ENCODE measurements around the gene SLC22A4. TPM values are rescaled to one million over a fixed set of nuclear protein-coding genes. Genes with fewer than 3 reads are reported as not detected.

Gene SLC22A4
- total and polyA plus RNA-seq, 2 of the 8 experiments (the other 6 are each of a cell fraction or from before 2014, with no cell fraction given) = 0.45 to 0.60 TPM

DNA sequence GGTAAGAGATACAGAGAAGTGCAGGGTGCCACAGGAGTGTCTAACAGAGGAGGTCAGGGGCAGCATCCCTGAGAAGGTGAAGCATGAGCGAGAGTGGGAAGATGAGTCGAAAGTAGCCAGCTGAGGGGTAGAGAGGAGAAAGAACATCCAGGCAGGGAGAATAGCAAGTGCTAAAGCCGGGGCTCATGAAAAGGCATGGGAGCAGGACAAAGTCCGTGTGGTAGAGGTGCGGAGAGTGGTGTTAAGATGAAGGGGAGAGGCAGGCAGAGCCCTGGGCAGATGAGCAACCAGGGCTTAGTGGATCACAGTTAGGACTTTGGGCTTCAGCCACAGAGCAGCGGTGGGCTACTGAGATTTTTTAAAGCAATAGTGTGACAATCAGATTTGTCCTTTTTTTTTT, 85.9 kb downstream of the SLC22A4 start:
- H3K56ac ChIP-seq (replicated peaks; ENCODE audit: insufficient read length, low read depth, low read length) = no peak overlapping the region
- no peak overlapping the region for H4K91ac ChIP-seq (replicated peaks; ENCODE audit: insufficient read length, low read length)
- H3K23me2 ChIP-seq (ENCODE audit: low read depth, low read length) = no peaks in the 10 kb centered on the region
- H3K4ac ChIP-seq (replicated peaks; ENCODE audit: insufficient read length, low read depth, low read length) = no peak overlapping the region
- WGBS, 2 experiments (ENCODE audit: extremely low coverage in 1 of 2, insufficient coverage in 1 of 2, insufficient read length in 1 of 2, insufficient replicate concordance in 2 of 2, low coverage in 1 of 2, low lambda C conversion rate in 2 of 2, missing lambda C conversion rate in 1 of 2) = 86% methylated on average over 6 of the region's 6 CpGs; no CpG with 5 or more reads in 1 of the 2 experiments
- H2BK15ac ChIP-seq (ENCODE audit: low read length) = no peak overlapping the region
- TF ChIP-seq SP2 (IDR thresholded peaks at IDR 0.05; ENCODE audit: low read length) (no peak), TBP (IDR thresholded peaks at IDR 0.05; ENCODE audit: low read depth, low read length) (no peak), SRF (IDR thresholded peaks at IDR 0.05; ENCODE audit: low read depth, low read length) (no peak)
- H3K14ac ChIP-seq (ENCODE audit: insufficient read length) = no peak overlapping the region
- no peaks in the 10 kb centered on the region; a peak in 1 of 8 replicates for H3K36me3 ChIP-seq (ENCODE audit: control insufficient read depth in 2 of 4, insufficient read depth in 4 of 4, low read length in 3 of 4)
- H3K4me1 ChIP-seq (replicated peaks in 1 of 4; ENCODE audit: control insufficient read depth in 3 of 4, insufficient read depth in 4 of 4, low read length in 3 of 4) = no peaks in the 10 kb centered on the region
- no peak overlapping the region for H4K8ac ChIP-seq (ENCODE audit: extremely low read depth, insufficient read depth, low read length)
- H2BK12ac ChIP-seq (ENCODE audit: low read depth, low read length) = no peak overlapping the region
- no peaks in the 10 kb centered on the region for H3K27me3 ChIP-seq (replicated peaks in 1 of 4; ENCODE audit: control insufficient read depth in 3 of 4, extremely low read depth in 1 of 4, insufficient read depth in 3 of 4, low read length in 3 of 4)
- FAIRE-seq (no peak), DNase-seq (ENCODE audit: low read depth in 1 of 2, low spot score in 2 of 2) (no peak)
- H3K18ac ChIP-seq (ENCODE audit: extremely low read depth, low read length) = no peak overlapping the region
- no peak overlapping the region for H3K4me3 ChIP-seq (ENCODE audit: extremely low read depth in 1 of 4, insufficient read depth in 2 of 4, low read depth in 3 of 4, low read length in 4 of 4)
- no peaks in the 10 kb centered on the region for H3K9me3 ChIP-seq (ENCODE audit: insufficient read depth in 2 of 2, low read depth in 1 of 2, low read length in 1 of 2)
- ChIA-PET CTCF (ENCODE audit: partially characterized antibody) (interaction anchor here (1.1 to 3.5 kb wide), 2 partner anchors 108 to 200 kb away, joined by 4 to 12 read pairs; no protein-coding TSS in a partner anchor), POLR2A (ENCODE audit: partially characterized antibody) (no interaction called here)
- no peak overlapping the region for H2BK5ac ChIP-seq (ENCODE audit: low read depth, low read length)
- H3K23ac ChIP-seq (ENCODE audit: insufficient read length) = no peak overlapping the region
- H2BK20ac ChIP-seq (ENCODE audit: low read length) = no peak overlapping the region
- H2BK120ac ChIP-seq (replicated peaks; ENCODE audit: low read depth, low read length) = no peak overlapping the region
- H3K79me1 ChIP-seq (ENCODE audit: low read depth, low read length) = no peaks in the 10 kb centered on the region
- no peak overlapping the region for H3K9ac ChIP-seq (replicated peaks in 1 of 4; ENCODE audit: extremely low read depth in 1 of 4, low read depth in 3 of 4, low read length in 3 of 4)
- H2AFZ ChIP-seq (ENCODE audit: low read length) = no peak overlapping the region
- H3K4me2 ChIP-seq (ENCODE audit: insufficient read depth in 1 of 2, low read depth in 2 of 2, low read length in 2 of 2) = no peak overlapping the region
- H3K27ac ChIP-seq (ENCODE audit: low read depth, low read length) = no peak overlapping the region
- H4K20me1 ChIP-seq (replicated peaks in 1 of 2; ENCODE audit: control insufficient read depth in 1 of 2, insufficient read depth in 2 of 2, low read length in 2 of 2) = no peaks in the 10 kb centered on the region
- H4K5ac ChIP-seq (ENCODE audit: insufficient read length, low read depth, low read length) = no peak overlapping the region
- H3K79me2 ChIP-seq (ENCODE audit: control insufficient read depth in 1 of 2, insufficient read depth in 2 of 2, low read length in 2 of 2) = no peaks in the 10 kb centered on the region
- no peak overlapping the region for H2AK5ac ChIP-seq (ENCODE audit: low read depth, low read length)

Data from H1 (cell line).